ENCODE results near the gene TSEN54.
A peak's percentile ranks its signal among the peaks of the same experiment; 100 is the strongest.

Gene TSEN54

GRCh38 chr17:75488693-75489510 lies 27.4 kb upstream of the TSEN54 start:
- no peak for DNase-seq (ENCODE audit: low spot score)

DNA sequence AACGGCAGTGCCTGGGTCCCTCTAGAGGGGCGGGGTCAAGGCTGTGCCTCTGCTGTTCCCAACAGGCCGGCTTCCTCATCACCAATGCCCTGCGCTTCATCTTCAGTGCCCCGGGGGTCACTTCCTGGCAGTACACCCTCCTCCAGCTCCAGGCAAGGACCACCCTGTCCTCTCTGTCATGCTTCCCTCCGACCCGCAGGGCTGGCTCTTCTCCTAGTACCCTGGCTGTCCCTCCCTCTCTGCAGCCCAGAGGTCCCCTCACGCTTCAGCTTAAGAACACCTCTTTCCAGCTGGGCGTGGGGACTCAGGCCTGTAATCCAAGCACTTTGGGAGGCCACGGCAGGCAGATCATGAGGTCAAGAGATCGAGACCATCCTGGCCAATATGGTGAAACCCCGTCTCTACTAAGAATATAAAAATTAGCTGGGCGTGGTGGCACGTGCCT lies 26.8 kb upstream of the TSEN54 start:
- DNase-seq (ENCODE audit: low spot score) = no peak

- DNase-seq (ENCODE audit: low spot score) = no peak
Observed at GRCh38 chr17:75490173-75490743, 26.1 kb upstream of the TSEN54 start.

DNA sequence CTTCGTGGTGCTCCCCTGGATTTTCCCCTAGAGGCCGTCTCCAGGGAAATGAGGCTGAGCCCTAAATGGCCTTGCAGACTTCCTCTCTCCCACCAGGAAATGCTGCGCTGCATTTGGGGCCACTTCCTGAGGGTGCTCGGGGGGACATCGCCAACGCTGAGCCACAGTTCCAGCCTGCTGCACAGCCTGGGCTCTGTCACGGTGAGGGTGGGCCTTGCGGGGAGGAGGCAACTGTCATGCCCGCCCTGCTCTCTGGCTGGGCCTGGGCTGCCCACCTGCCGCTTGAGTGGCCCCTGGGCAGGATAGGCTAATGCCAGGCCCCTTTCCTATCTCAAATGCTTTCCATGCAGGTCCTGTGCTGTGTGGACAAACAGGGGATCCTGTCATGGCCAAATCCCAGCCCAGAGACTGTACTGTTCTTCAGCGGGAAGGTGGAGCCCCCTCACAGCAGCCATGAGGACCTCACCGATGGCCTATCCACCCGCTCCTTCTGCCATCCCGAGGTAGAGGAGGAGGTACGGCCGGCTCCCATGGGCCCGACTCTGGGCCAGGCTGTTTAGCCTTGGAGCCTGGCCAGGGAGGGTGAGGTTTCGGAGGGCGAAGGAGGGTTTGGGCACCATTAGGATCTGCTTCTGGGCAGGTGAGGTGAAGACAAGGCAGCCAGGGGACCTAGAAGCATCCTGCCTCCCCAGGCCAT lies 25.2 kb upstream of the TSEN54 start:
- DNase-seq (ENCODE audit: low spot score) = no peak

- DNase-seq (ENCODE audit: low spot score) = no peak
Observed at GRCh38 chr17:75491680-75492079, 24.6 kb upstream of the TSEN54 start.

DNA sequence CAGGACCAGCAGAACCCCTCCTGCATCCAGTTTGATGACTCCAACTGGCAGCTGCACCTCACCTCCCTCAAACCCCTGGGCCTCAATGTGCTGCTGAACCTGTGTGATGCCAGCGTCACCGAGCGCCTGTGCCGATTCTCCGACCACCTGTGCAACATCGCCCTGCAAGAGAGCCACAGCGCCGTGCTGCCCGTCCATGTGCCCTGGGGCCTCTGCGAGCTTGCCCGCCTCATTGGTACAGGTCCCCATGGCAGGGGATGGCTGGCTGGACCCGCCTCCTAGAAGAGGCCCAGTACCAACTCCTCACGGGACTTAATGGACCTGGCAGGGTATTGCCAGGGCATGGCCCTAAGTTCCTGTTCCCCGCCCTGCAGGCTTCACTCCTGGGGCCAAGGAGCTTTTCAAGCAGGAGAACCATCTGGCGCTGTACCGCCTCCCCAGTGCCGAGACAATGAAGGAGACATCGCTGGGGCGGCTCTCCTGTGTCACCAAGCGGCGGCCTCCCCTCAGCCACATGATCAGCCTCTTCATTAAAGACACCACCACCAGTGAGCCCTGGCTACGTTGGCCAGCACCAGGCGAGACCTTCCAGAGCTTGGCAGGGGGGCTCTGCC lies 23.7 kb upstream of the TSEN54 start:
- DNase-seq (ENCODE audit: low spot score) = no peak

DNA sequence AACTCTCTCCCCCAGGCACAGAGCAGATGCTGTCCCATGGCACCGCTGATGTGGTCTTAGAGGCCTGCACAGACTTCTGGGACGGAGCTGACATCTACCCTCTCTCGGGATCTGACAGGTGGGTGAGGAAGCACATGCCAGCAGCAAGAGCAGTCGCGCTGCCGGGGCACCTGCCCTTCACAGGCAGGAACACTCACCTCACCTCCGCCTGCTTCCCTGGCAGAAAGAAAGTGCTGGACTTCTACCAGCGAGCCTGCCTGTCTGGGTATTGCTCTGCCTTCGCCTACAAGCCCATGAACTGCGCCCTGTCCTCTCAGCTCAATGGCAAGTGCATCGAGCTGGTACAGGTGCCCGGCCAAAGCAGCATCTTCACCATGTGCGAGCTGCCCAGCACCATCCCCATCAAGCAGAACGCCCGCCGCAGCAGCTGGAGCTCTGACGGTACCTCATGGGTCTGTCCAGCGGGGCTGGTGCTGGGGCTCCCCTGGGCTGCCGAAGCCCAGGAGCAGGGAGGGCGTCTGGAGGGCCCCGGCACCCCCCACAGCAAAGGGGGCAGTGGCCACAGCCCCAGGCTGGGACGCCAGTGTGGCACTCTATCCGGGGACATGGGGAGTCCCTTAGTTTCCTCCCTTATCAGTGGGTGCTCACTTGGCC lies 22.7 kb upstream of the TSEN54 start:
- no peak for DNase-seq (ENCODE audit: low spot score)

GRCh38 chr17:75494326-75494877 lies 21.9 kb upstream of the TSEN54 start:
- DNase-seq (ENCODE audit: low spot score) = no peak

DNA sequence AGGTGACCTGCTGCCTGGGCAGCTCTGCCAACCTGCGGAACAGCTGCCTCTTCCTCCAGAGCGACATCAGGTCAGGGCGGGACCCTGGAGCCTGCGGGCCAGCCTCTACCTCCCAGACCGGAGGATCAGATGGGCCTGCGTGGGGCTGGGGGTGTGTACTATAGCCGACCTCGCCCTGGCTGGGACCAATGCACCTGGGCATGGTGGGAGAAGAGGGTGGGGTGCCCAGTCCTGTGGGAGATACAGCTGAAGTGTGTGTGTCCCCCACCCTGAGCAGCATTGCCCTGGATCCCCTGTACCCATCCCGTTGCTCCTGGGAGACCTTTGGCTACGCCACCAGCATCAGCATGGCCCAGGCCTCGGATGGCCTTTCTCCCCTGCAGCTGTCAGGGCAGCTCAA lies 20.3 kb upstream of the TSEN54 start:
- DNase-seq (ENCODE audit: low spot score) = no peak

DNA sequence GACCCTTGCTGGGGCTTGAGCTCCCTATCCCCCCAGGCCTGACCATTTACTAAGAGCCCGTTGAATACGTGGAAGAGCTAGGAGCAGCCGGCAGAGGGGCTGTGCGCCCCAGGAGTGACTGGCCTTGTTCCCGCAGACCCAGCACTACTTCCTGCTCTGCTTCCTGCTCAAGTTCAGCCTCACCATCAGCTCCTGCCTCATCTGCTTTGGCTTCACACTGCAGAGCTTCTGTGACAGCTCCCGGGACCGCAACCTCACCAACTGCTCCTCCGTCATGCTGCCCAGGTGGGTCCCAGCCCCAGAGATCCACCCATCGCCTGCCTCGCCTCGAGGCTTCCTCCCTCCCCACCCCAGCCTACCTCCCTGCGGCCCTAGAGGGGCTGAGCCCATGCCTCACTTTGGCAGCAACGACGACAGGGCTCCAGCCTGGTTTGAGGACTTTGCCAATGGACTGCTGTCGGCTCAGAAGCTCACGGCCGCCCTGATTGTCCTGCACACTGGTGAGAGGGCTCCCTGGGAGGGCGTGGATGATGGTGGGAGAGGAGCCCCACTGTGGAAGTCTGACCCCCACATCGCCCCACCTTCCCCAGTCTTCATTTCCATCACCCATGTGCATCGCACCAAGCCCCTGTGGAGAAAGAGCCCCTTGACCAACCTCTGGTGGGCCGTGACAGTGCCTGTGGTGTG lies 18.1 kb upstream of the TSEN54 start:
- DNase-seq (ENCODE audit: low spot score) = no peak

DNA sequence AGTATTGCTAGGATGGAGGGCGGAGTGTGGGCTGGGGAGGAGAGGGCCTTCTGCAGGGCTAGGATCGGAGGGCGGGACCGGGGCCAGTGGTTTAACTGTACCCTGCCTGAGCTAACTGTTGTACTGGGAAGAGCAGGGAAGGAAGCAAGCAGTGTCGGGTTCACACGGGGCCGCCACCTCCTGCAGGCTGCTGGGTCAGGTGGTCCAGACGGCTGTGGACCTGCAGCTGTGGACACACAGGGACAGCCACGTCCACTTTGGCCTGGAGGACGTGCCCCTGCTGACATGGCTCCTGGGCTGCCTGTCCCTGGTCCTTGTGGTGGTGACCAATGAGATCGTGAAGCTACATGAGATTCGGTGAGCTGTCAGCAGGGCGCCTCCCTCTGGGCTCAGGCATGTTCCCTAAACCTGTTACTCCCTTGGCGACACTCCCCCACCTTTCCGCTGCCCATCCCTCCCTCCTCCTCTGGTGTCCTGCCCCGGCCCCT lies 17.6 kb upstream of the TSEN54 start:
- no peak for DNase-seq (ENCODE audit: low spot score)

DNA sequence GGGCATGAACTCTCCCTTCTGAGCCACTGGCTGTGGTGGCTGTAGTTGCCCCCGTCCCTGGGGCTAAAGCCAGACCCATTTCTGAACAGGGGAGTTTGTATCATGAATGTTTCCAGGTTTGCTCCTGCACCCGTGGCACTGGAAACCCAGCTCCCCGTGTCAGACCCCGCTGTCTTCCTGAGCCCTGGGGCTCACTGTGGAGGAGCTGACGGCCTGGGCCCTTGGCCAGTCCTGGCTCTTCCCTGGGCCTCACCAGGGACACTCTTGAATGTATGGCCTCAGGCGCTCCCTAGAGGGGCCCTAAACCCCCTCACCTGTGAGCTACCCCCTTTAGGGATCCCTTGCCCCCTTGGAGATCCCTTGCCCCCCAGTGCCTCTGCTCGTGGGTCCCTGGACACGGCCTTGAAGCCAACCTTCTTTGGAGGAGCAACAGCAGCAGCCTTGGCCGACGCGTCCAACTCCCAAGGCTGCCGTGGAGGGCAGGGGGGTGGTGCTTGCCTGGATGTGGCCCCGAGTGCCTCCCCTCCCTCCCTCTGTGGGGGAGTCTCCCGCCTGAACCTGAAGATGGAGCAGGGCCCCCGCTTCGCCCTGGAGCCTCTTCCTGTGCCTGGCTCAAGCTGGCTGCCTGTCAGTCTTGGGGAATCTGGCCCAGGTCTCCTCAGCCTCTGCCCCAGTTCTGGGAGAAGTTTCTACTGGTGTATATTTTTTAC lies 16.9 kb upstream of the TSEN54 start:
- DNase-seq (ENCODE audit: low spot score) = no peak

DNA sequence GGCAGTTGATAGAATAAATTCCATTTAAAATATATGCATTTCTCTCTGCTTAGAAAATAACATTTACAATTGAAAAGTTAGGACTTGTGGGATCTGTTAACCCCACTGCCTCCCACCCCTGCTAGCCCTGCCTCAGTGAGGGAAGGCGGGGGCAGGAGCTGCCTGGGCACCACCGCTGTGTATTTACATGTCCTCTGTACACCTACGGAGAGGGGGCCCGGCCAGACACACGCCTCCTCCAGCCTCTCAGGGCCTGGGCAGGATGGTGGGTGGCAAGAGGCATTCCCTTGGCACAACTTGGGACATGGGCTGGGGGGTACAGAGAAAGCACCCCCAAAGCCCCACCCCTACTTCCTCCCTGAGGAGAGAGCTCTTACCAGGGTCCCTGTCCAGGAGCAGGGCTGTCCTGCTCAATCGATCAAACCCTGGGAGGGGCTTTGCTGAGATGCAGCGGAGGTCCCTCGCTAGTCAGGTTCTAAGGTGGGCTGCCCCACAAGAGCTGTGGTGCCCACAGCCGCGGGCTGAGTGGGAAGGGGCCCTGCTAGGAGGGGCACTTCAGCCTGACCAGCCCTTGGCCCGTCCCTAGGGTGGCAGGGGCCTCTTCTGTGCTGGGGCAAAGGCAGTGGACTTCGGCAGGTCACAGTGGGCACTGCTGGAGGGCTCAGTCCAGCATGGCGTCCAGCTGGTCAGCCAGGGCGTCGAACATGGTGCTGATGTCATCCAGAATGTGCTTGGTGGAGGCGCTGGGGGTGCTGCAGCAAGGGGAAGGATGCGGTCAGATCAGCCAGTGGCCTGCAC lies 15.7 kb upstream of the TSEN54 start:
- DNase-seq (ENCODE audit: low spot score) = no peak

- no peak for DNase-seq (ENCODE audit: low spot score)
Observed at GRCh38 chr17:75501378-75502071, 14.8 kb upstream of the TSEN54 start.

DNA sequence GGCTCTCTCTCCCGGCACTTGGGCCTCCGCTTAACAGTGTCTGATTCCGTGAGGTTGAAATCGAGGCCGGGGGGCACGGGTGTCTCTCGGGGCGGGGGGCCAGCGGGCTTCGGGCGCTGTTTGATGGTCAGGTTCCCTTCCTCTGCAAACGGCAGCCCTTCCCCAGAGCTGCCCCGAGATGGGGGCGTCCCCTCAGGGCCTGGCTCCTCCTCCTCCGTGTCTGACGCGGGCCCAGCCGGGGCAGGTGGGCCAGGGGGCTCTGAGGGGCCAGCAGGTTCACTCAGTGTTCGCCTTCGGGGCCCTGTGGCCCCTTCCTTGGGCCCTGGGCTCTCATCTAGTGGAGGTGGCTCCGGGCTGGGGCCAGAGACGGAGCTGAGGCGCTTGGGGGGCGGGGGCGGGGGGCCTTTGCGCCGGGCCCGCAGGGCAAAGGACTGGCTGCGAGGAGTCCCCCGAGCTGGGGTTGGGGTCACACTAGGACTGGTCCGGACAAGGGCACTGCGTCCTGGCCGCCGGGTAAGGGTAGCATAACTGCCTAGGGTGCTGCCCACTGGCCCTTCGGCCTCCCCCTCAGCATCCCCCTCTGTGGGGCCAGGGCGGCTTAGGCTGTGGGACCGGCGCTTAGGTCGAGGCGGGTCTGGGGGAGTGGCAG lies 14.1 kb upstream of the TSEN54 start:
- DNase-seq (ENCODE audit: low spot score) = no peak

DNA sequence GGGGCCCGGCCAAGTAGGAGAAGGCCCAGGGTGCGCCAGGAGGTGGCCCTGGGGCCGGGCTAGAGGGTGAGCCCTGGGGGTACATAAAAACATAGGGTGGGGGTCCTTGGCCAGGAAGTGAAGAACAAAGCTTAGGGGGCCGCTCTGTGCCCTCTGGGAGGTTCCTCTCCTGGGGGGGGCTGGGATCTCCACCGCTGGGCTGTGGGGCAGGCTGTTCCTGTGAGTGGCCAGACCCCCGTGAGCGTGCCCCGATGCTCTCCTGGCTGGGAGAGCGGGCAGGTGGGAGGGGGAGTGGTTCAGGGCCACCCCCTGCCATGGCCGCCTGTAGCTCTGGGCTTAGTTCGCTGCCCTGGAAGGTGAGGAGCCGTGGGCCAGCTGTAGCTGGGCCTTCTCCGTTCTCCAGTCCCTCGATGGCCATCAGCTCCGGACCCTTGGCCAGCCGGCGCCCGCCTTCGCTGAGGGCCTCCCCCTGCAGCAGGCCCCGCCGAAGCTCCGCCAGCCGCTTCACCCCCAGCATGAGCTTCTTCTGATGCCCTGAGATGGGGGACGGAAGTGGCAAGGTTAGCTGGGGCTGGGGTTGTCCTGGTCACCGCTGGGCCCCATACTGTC lies 13.5 kb upstream of the TSEN54 start:
- DNase-seq (ENCODE audit: low spot score) = no peak

- DNase-seq (ENCODE audit: low spot score) = no peak
Observed at GRCh38 chr17:75503337-75503950, 12.9 kb upstream of the TSEN54 start.

GRCh38 chr17:75503976-75504346 lies 12.4 kb upstream of the TSEN54 start:
- DNase-seq (ENCODE audit: low spot score) = peak; percentile 3

All from CD4-positive, alpha-beta T cell treated with Interleukin-2 at 100 ng/mL for 4 hours (primary cell).